Endodermal cell (in vitro differentiated cells): ENCODE results near the gene ZNF805. TPM values are rescaled to one million over a fixed set of nuclear protein-coding genes. Genes with fewer than 3 reads are reported as not detected.

Source experiments
- DNase-seq: peaks from one replicate; pipeline ENCODE4 v3.0.0-alpha.2; 2017
- H3K27ac ChIP-seq: 2 replicates; pipeline ENCODE4 v1.5.1; 2013; ENCODE audit warnings: mild to moderate bottlenecking, low read depth, low read length, moderate library complexity
- H3K27me3 ChIP-seq: 2 replicates; pipeline ENCODE4 v1.6.1; 2013; ENCODE audit warnings: mild to moderate bottlenecking, low read length, moderate library complexity; ENCODE audit not compliant: insufficient read depth, control insufficient read depth, poor library complexity, severe bottlenecking
- H3K36me3 ChIP-seq: 2 replicates; pipeline ENCODE4 v1.7.0; 2013; ENCODE audit warnings: mild to moderate bottlenecking, low read length, moderate library complexity; ENCODE audit not compliant: control insufficient read depth, insufficient read depth
- H3K4me1 ChIP-seq: one replicate; pipeline ENCODE4 v1.7.0; 2013; ENCODE audit warnings: low read length; ENCODE audit not compliant: control insufficient read depth, insufficient read depth
- H3K4me3 ChIP-seq: 2 replicates; pipeline ENCODE4 v1.5.1; 2013; ENCODE audit warnings: mild to moderate bottlenecking, low read length, moderate library complexity
- H3K9ac ChIP-seq: 2 replicates; pipeline ENCODE4 v1.6.1; 2013; ENCODE audit warnings: mild to moderate bottlenecking, low read length, moderate library complexity; ENCODE audit not compliant: poor library complexity, severe bottlenecking; ENCODE audit errors: extremely low read depth
- H3K9me3 ChIP-seq: 2 replicates; pipeline ENCODE4 v1.6.1; 2013; ENCODE audit warnings: mild to moderate bottlenecking, low read length, moderate library complexity; ENCODE audit not compliant: control insufficient read depth
- H3K27ac Mint-ChIP-seq: 2 replicates; pipeline ENCODE4 v1.8.0; 2020; ENCODE audit warnings: mixed read lengths
- H3K27me3 Mint-ChIP-seq: 2 replicates; pipeline ENCODE4 v1.8.0; 2021; ENCODE audit warnings: mild to moderate bottlenecking, mixed read lengths; ENCODE audit not compliant: insufficient read depth
- H3K36me3 Mint-ChIP-seq: 2 replicates; pipeline ENCODE4 v1.8.0; 2020; ENCODE audit warnings: low read depth, mixed read lengths
- H3K4me1 Mint-ChIP-seq: 2 replicates; pipeline ENCODE4 v1.8.0; 2020; ENCODE audit warnings: mixed read lengths
- H3K4me3 Mint-ChIP-seq: 2 replicates; pipeline ENCODE4 v1.8.0; 2020; ENCODE audit warnings: mild to moderate bottlenecking, moderate library complexity, mixed read lengths
- H3K9me3 Mint-ChIP-seq: 2 replicates; pipeline ENCODE4 v1.8.0; 2020; ENCODE audit warnings: mild to moderate bottlenecking, mixed read lengths
- CTCF ChIP-seq: fragments of 200-600 bp; sonication (generic); conservative IDR thresholded peaks from 2 replicates; pipeline ENCODE4 v1.5.0; 2021; ENCODE audit warnings: antibody characterized with exemption, mild to moderate bottlenecking
- WGBS, 2 experiments: methylation state at CpG; one replicate each; pipeline versions ENCODE4 v1.1.5 to v1.1.7; 2013; ENCODE audit warnings: missing lambda C conversion rate in 2 of 2, mixed read lengths in 1 of 2; ENCODE audit not compliant: insufficient coverage in 1 of 2, insufficient read length in 1 of 2; 5-methylcytosine and 5-hydroxymethylcytosine counted together
- total RNA-seq, 2 donors: library from RNA; stranded (reverse); fragmentation: NEBNext Ultra II Directional in 1 of 2; extraction: Animal tissue kit (Norgen Biotek cat#: 25700) in 1 of 2; gene quantifications; 2 replicates in 1 of 2; 3 replicates in 1 of 2; pipeline ENCODE4 v1.2.1, GENCODE V29; 2021

ZNF805 gene
- total RNA-seq, 2 donors from 2014 or later: 16.6 to 21.1 TPM

- Mint-ChIP-seq H3K4me1 (no peaks in the 10 kb centered on the region), H3K9me3 (peaks cover 2% of the 10 kb centered on the region), H3K4me3 (no peak overlapping the region), H3K27ac (no peak overlapping the region), H3K36me3 (peaks cover 67% of the 10 kb centered on the region), H3K27me3 (no peaks in the 10 kb centered on the region)
- Histone ChIP-seq H3K9ac (no peak overlapping the region), H3K36me3 (peaks cover 76% of the 10 kb centered on the region), H3K9me3 (no peaks in the 10 kb centered on the region), H3K27ac (no peak overlapping the region), H3K4me1 (no peaks in the 10 kb centered on the region), H3K4me3 (no peak overlapping the region), H3K27me3 (no peaks in the 10 kb centered on the region)
- DNase-seq: no peak
- TF ChIP-seq CTCF: no peak
- 91 to 96% methylated on average over 2 to 4 of the region's 4 CpGs for WGBS, 2 experiments
Measured at GRCh38 chr19:57210381-57210780, 30.1 kb upstream of the ZNF805 start.

GRCh38 chr19:57212109-57212508, 28.3 kb upstream of the ZNF805 start:
- peak; percentile 18 for DNase-seq
- H3K4me1 ChIP-seq: no peaks in the 10 kb centered on the region
- Mint-ChIP-seq H3K36me3 (peaks cover 66% of the 10 kb centered on the region), H3K9me3 (peaks cover 2% of the 10 kb centered on the region), H3K27ac (no peak overlapping the region), H3K4me1 (no peaks in the 10 kb centered on the region), H3K27me3 (no peaks in the 10 kb centered on the region), H3K4me3 (no peak overlapping the region)
- H3K27me3 ChIP-seq: no peaks in the 10 kb centered on the region
- H3K36me3 ChIP-seq: peaks cover 80% of the 10 kb centered on the region
- H3K9ac ChIP-seq: no peak overlapping the region
- 96 to 100% methylated on average over 4 to 7 of the region's 7 CpGs for WGBS, 2 experiments
- no peaks in the 10 kb centered on the region for H3K9me3 ChIP-seq
- TF ChIP-seq CTCF: no peak
- H3K4me3 ChIP-seq: no peak overlapping the region
- H3K27ac ChIP-seq: no peak overlapping the region

- no peaks in the 10 kb centered on the region for H3K4me1 ChIP-seq
- peak; percentile 17 for DNase-seq
- H3K27ac ChIP-seq: no peak overlapping the region
- no peaks in the 10 kb centered on the region for H3K36me3 Mint-ChIP-seq
- no peak for TF ChIP-seq CTCF
- no peaks in the 10 kb centered on the region for H3K4me1 Mint-ChIP-seq
- H3K27ac Mint-ChIP-seq: no peak overlapping the region
- H3K9ac ChIP-seq: no peak overlapping the region
- H3K9me3 ChIP-seq: no peaks in the 10 kb centered on the region
- H3K4me3 ChIP-seq: no peak overlapping the region
- WGBS, 2 experiments: 74 to 91% methylated on average over 3 to 5 of the region's 5 CpGs
- H3K27me3 ChIP-seq: no peaks in the 10 kb centered on the region
- H3K4me3 Mint-ChIP-seq: no peak overlapping the region
- peaks cover 15% of the 10 kb centered on the region for H3K27me3 Mint-ChIP-seq
- H3K9me3 Mint-ChIP-seq: no peaks in the 10 kb centered on the region
- H3K36me3 ChIP-seq: no peaks in the 10 kb centered on the region
Measured at GRCh38 chr19:57227502-57227901, 12.9 kb upstream of the ZNF805 start.
